ENCODE results near the gene PHF12.
A peak's percentile ranks its signal among the peaks of the same experiment; 100 is the strongest.

PHF12 gene

DNA sequence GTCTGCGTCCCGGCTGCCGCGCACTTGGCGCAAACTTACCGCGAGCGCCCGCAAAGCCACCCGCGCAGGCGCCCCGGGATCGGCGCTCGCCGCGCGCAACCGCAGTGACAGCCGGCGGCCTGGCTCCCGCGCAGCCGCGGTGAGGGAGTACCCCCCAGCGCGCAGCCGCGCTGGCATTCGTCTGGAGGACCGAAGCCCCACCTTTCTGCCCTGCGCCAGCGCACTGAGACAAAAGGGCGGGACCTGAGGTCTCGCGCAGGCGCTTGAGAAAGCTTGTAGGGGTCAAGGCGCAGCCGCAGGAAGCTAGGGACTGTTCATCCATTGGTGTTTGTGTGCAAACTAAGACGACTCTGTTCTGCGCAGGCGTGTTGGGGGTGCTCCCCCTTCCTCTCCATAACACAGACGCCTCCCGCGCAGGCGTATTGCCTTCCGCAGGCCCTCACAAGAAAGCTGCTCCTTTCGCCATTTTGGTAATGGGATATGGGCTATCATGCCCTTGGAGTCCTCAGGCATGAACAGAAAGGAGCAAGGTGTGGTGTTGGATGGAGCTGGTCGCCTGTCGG, at the start of gene PHF12:
PHF12 (minus strand) TSS at position 91 of the 563 bp plus-strand sequence. CDS start 558 bp downstream, outside the sequence.
- no peak for TF ChIP-seq TCF12 (IDR thresholded peaks at IDR 0.05; ENCODE audit: low read depth)
- TF ChIP-seq EGR1 (IDR thresholded peaks at IDR 0.05) = no peak
- TF ChIP-seq EP300 (IDR thresholded peaks at IDR 0.05; ENCODE audit: borderline replicate concordance) = no peak
- peak; percentile 90 for TF ChIP-seq YY1 (IDR thresholded peaks at IDR 0.05; ENCODE audit: low read depth)
- TF ChIP-seq TAF1 (IDR thresholded peaks at IDR 0.05; ENCODE audit: low read depth) = peak; percentile 80

DNA sequence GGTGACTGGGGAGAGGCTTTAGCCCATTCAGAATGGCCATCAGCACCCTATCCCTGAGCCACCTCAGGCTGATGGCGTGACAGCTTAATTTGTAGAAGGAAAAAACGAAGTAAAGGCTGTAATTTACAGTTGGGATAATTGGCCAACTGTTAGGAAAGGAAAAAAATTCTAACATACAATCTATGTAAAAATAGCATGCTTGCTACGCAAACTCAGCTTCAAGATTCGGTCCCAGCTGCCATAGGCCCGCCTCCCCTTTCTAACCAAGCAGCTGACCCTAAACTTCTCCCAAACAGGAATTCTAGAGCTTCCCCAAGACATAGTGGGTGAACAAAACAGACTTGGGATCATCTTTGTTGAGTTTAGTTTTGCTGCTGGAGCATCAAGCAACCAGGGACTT, 49.7 kb upstream of the PHF12 start:
- TF ChIP-seq YY1 (IDR thresholded peaks at IDR 0.05; ENCODE audit: low read depth) (no peak), ZBTB7A (IDR thresholded peaks at IDR 0.05; ENCODE audit: low read depth) (no peak), RAD21 (IDR thresholded peaks at IDR 0.05; ENCODE audit: low read depth) (no peak), CEBPB (IDR thresholded peaks at IDR 0.05) (no peak), MAX (IDR thresholded peaks at IDR 0.05) (no peak), NFIC (IDR thresholded peaks at IDR 0.05) (no peak), EP300 (IDR thresholded peaks at IDR 0.05; ENCODE audit: borderline replicate concordance) (no peak), TAF1 (IDR thresholded peaks at IDR 0.05; ENCODE audit: low read depth) (no peak), REST (IDR thresholded peaks at IDR 0.05; ENCODE audit: low read depth) (no peak), TEAD4 (IDR thresholded peaks at IDR 0.05) (no peak), TCF12 (IDR thresholded peaks at IDR 0.05; ENCODE audit: low read depth) (no peak), CREB1 (IDR thresholded peaks at IDR 0.05; ENCODE audit: low read depth) (no peak), EGR1 (IDR thresholded peaks at IDR 0.05) (no peak)
- TF ChIP-seq, protein P1, sequence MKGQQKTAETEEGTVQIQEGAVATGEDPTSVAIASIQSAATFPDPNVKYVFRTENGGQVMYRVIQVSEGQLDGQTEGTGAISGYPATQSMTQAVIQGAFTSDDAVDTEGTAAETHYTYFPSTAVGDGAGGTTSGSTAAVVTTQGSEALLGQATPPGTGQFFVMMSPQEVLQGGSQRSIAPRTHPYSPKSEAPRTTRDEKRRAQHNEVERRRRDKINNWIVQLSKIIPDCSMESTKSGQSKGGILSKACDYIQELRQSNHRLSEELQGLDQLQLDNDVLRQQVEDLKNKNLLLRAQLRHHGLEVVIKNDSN (IDR thresholded peaks at IDR 0.05) = no peak

GRCh38 chr17:28999206-28999605, 47.9 kb upstream of the PHF12 start:
- TF ChIP-seq, protein P1 (IDR thresholded peaks at IDR 0.05) = no peak
- TF ChIP-seq TCF12 (IDR thresholded peaks at IDR 0.05; ENCODE audit: low read depth) (no peak), TAF1 (IDR thresholded peaks at IDR 0.05; ENCODE audit: low read depth) (no peak), EP300 (IDR thresholded peaks at IDR 0.05; ENCODE audit: borderline replicate concordance) (no peak), TEAD4 (IDR thresholded peaks at IDR 0.05) (no peak), ZBTB7A (IDR thresholded peaks at IDR 0.05; ENCODE audit: low read depth) (no peak), REST (IDR thresholded peaks at IDR 0.05; ENCODE audit: low read depth) (no peak), FOXM1 (IDR thresholded peaks at IDR 0.05; ENCODE audit: borderline replicate concordance, low read depth) (no peak), YY1 (IDR thresholded peaks at IDR 0.05; ENCODE audit: low read depth) (no peak), CREB1 (IDR thresholded peaks at IDR 0.05; ENCODE audit: low read depth) (no peak), CEBPB (IDR thresholded peaks at IDR 0.05) (no peak), NFIC (IDR thresholded peaks at IDR 0.05) (no peak), EGR1 (IDR thresholded peaks at IDR 0.05) (no peak), RAD21 (IDR thresholded peaks at IDR 0.05; ENCODE audit: low read depth) (no peak), MAX (IDR thresholded peaks at IDR 0.05) (no peak)

DNA sequence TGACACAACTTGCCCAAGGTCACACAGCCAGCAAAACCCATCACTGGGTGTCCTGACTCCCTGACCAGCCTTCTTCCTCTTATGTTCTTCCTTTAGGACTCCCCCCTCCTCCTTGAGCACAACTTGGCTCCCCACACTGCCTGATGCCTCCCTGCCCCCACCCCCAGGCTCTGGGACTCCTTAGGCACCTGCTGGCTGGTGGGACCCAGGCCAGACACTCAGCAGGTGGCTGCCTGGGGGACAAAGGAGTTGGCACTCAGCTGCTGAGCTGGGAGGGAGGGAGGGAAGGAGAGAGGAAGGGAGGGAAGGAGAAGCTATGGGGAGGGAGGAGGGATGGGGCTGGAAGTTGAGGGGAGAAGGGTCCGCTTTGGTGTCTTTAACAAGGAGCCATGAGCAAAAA, 46.5 kb upstream of the PHF12 start:
- TF ChIP-seq TAF1 (IDR thresholded peaks at IDR 0.05; ENCODE audit: low read depth) (no peak), REST (IDR thresholded peaks at IDR 0.05; ENCODE audit: low read depth) (no peak), CREB1 (IDR thresholded peaks at IDR 0.05; ENCODE audit: low read depth) (no peak), TEAD4 (IDR thresholded peaks at IDR 0.05) (peak; percentile 59), YY1 (IDR thresholded peaks at IDR 0.05; ENCODE audit: low read depth) (no peak), RAD21 (IDR thresholded peaks at IDR 0.05; ENCODE audit: low read depth) (no peak), FOXM1 (IDR thresholded peaks at IDR 0.05; ENCODE audit: borderline replicate concordance, low read depth) (no peak), MAX (IDR thresholded peaks at IDR 0.05) (peak; percentile 13; the same call in 1 of the 2 replicates), TCF12 (IDR thresholded peaks at IDR 0.05; ENCODE audit: low read depth) (peak; percentile 87), EGR1 (IDR thresholded peaks at IDR 0.05) (no peak), EP300 (IDR thresholded peaks at IDR 0.05; ENCODE audit: borderline replicate concordance) (peak; percentile 73; the same call in 1 of the 2 replicates), ZBTB7A (IDR thresholded peaks at IDR 0.05; ENCODE audit: low read depth) (no peak), NFIC (IDR thresholded peaks at IDR 0.05) (peak; percentile 98), CEBPB (IDR thresholded peaks at IDR 0.05) (no peak)
- TF ChIP-seq, protein P1 (IDR thresholded peaks at IDR 0.05) = no peak
